ENCODE measurements around the gene FSCN2.

DNA sequence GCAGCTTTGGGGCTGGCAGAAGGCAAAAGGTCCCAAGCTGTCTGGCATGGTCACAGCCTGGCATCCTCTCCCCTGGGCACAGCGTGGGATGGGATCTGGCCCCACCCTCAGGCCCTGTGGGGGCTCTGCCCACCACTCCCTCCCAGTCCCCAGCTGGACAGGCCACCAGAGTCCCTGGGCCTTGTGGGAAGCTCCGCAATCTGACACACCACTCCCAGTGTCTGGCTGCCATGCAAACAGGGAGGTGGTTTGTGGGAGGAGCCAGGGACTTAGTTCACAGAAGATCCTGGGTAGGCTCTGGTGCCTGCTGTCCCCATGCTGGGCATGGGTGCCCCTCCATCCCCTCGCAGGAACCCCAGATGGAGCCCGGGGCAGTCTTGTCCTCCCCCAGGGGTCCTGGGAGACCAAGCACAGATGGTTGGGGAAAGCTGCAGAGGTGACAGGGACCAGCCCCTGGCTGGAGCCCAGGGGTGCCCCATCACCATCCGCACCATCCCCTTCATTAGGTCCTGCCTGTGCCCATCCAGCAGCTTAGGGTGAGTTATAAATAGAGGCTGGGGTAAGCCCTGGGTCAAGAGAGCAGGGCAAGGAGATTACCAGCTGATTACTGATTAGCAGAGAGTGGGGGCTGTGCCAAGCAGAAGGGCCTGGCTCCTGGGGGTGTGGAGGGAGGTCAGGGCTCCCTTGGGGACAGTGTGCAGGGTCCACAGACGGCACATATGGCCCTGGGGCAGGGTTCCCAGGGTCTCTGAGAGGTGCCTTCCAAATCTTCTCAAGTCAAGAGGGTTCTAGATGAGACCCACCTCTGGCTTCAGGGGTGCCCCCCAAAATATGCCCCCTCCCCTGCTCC, 6.2 kb downstream of the FSCN2 start:
- TF ChIP-seq, protein P1, sequence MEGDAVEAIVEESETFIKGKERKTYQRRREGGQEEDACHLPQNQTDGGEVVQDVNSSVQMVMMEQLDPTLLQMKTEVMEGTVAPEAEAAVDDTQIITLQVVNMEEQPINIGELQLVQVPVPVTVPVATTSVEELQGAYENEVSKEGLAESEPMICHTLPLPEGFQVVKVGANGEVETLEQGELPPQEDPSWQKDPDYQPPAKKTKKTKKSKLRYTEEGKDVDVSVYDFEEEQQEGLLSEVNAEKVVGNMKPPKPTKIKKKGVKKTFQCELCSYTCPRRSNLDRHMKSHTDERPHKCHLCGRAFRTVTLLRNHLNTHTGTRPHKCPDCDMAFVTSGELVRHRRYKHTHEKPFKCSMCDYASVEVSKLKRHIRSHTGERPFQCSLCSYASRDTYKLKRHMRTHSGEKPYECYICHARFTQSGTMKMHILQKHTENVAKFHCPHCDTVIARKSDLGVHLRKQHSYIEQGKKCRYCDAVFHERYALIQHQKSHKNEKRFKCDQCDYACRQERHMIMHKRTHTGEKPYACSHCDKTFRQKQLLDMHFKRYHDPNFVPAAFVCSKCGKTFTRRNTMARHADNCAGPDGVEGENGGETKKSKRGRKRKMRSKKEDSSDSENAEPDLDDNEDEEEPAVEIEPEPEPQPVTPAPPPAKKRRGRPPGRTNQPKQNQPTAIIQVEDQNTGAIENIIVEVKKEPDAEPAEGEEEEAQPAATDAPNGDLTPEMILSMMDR (conservative IDR thresholded peaks at IDR 0.05) = no peak
- TF ChIP-seq ZFX (IDR thresholded peaks at IDR 0.05) = no peak
